Erythroblast (primary cell): Measurements from ENCODE around the gene MBD2.
"Not testable (repeated sequence)": the region's sequence is repeated elsewhere in the genome, so short reads cannot be mapped to it uniquely, and the experiment has no call there.

Source experiments
- DNase-seq, 2 experiments: peaks; one replicate each; lab custom pipeline; 2025; lab: John Stamatoyannopoulos, UW
- GATA1 ChIP-seq: IDR thresholded peaks from 2 replicates; pipeline ENCODE4 v1.6.1; 2011; ENCODE audit warnings: low read depth, mild to moderate bottlenecking, control low read depth, low read length, moderate library complexity
- POLR2A ChIP-seq: IDR thresholded peaks from 2 replicates; pipeline ENCODE4 v1.6.1; 2011; ENCODE audit warnings: mild to moderate bottlenecking, low read length

MBD2 gene

GRCh38 chr18:54223568-54224241, 764 bp downstream of the MBD2 start:
- no peak for TF ChIP-seq GATA1
- TF ChIP-seq POLR2A, result no peak
- DNase-seq, result peak; percentile 83 to 92

- peak in 1 of 2 experiments; percentile 47 for DNase-seq
- no peak for TF ChIP-seq POLR2A
These were observed 1.4 kb downstream of the MBD2 start for GRCh38 chr18:54222922-54223567.

DNA sequence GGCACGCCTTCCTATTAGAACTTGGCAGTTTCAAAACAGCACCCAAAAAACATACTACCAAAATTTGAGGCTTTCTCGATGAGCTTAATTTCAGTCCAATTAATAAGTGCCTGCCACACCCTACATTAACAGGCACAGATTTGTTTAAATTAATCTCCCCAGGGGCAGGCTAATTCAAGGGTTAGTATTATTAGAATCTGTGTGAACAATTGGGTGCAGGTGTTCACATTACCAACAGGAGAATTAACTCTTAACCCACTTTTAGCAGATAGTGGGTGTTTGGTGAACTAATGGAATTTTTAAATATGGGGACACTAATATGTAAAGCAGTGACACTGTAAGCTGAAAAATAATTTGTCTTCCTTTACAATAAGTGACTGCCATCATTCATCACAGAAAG, 4.1 kb downstream of the MBD2 start:
- TF ChIP-seq GATA1 (no peak), POLR2A (no peak)
- no peak for DNase-seq

DNA sequence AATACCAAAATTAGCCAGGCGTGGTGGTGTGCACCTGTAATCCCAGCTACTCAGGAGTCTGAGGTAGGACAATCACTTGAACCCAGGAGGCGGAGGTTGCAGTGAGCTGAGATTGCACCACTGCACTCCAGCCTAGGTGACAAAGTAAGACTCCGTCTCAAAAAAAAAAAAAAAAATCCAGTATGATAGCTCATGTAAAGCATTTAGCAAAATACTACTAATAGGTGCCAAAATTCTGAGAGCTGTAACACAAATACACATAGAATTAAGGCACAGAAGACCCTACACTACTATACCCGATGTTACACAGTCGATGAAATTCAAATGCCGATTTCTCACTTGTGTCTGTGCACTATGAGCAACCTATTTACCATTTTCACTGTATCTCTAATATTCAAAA, 5.7 kb downstream of the MBD2 start:
- not testable (repeated sequence) for DNase-seq

GRCh38 chr18:54218299-54218698, 6.2 kb downstream of the MBD2 start:
- DNase-seq, result no peak
- TF ChIP-seq GATA1, result no peak
- TF ChIP-seq POLR2A, result no peak

GRCh38 chr18:54217624-54218023, 6.8 kb downstream of the MBD2 start:
- DNase-seq, result no peak
- TF ChIP-seq POLR2A, result no peak
- no peak for TF ChIP-seq GATA1

DNA sequence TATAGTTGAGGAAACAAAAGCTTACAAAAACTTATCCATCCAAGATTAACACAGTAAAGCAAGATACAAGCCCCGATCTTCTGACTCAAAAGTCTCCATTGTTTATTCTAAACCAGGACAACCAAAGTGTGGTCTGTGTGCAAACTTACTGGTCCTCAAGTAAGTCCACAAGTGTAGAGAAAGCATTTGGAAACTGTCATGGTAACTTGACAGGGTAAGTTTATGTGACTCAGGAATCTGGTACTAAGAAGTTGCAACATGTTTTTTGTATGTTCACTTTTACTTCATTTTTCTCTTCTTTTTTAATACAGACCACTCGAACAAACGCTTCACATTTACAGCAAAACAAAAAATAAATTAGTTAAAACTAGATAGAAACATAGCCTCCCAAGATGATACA, 9.4 kb downstream of the MBD2 start:
- DNase-seq, result no peak
- TF ChIP-seq GATA1 (no peak), POLR2A (no peak)

GRCh38 chr18:54210463-54210862, 14.0 kb downstream of the MBD2 start:
- TF ChIP-seq POLR2A (no peak), GATA1 (no peak)
- DNase-seq, result peak; percentile 30 to 59

DNA sequence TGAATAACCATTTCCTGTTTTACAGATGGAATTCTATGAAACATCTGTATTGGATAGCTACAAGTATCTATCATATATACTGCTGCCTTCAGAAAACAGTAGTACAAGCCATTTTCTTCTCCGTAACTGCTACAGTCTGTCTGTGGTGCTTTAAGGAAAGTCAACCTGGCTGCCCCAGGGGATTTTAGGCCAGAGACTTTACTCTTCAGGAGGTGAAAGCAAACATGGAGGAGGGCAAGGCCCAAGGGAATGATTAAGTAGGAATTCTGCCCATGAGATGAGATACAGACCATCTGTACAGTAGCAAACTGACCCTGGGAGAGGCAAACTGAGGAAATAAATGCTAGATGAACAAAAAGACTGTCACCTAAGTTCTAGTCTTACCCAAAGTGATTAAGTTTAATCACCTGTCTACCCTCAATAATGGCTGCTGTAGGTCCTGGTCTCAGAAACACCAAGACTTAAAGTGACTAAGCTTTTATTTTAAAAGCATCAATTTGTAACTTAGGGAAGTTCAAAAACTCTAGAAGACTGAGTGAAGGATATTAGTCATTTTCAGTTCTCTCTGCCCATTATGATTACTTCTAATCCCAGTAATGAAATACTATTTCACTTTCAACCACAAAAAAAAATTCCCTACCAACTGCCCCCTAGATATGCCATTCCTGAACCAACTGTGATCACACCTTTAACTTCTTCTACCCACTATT, 14.8 kb downstream of the MBD2 start:
- no peak for DNase-seq

GRCh38 chr18:54206447-54206846, 18.0 kb downstream of the MBD2 start:
- peak; percentile 29 to 63 for DNase-seq
- TF ChIP-seq GATA1 (no peak), POLR2A (no peak)

More for the DNA sequence above, 14.8 kb downstream of the MBD2 start:
- TF ChIP-seq GATA1 (no peak), POLR2A (no peak)

GRCh38 chr18:54205959-54206358, 18.5 kb downstream of the MBD2 start:
- TF ChIP-seq GATA1 (no peak), POLR2A (no peak)
- no peak for DNase-seq

GRCh38 chr18:54205448-54205847, 19.0 kb downstream of the MBD2 start:
- DNase-seq, result not testable (repeated sequence)

GRCh38 chr18:54204883-54205282, 19.6 kb downstream of the MBD2 start:
- TF ChIP-seq POLR2A (no peak), GATA1 (no peak)
- no peak for DNase-seq

GRCh38 chr18:54203914-54204313, 20.6 kb downstream of the MBD2 start:
- no peak for DNase-seq
- TF ChIP-seq GATA1, result no peak
- no peak for TF ChIP-seq POLR2A

- TF ChIP-seq POLR2A, result no peak
- no peak for TF ChIP-seq GATA1
These were observed 21.6 kb downstream of the MBD2 start for GRCh38 chr18:54202851-54203250.

More at GRCh38 chr18:54202851-54203250, 21.6 kb downstream of the MBD2 start:
- DNase-seq, result no peak
